Adipose tissue (tissue), 3 donors: Measurements from ENCODE around the gene TMEM212. TPM values are rescaled to one million over a fixed set of nuclear protein-coding genes. Genes with fewer than 3 reads are reported as not detected.
"Not testable (repeated sequence)": the region's sequence is repeated elsewhere in the genome, so short reads cannot be mapped to it uniquely, and the experiment has no call there.

Source experiments
- H3K27ac ChIP-seq: one replicate; pipeline ENCODE4 v1.5.1; 2013; ENCODE audit warnings: low read depth, low read length
- WGBS, 3 donors: extraction: QIAGEN DNeasy Blood & Tissue Kit; methylation state at CpG; one replicate each; pipeline ENCODE4 v1.1.7; 2013; 5-methylcytosine and 5-hydroxymethylcytosine counted together
- polyA plus RNA-seq, 3 donors: library from polyadenylated mRNA; stranded (reverse); fragments of 200-250 nt; gene quantifications; one replicate each; pipeline ENCODE4 v1.2.3, GENCODE V29; 2013
- donor health status: healthy with polysubstance abuse.
- donor health status: Bipolar disorder and iron deficiency.
- donor health status: healthy.

The TMEM212 gene
- polyA plus RNA-seq, 3 donors, result not detected

DNA sequence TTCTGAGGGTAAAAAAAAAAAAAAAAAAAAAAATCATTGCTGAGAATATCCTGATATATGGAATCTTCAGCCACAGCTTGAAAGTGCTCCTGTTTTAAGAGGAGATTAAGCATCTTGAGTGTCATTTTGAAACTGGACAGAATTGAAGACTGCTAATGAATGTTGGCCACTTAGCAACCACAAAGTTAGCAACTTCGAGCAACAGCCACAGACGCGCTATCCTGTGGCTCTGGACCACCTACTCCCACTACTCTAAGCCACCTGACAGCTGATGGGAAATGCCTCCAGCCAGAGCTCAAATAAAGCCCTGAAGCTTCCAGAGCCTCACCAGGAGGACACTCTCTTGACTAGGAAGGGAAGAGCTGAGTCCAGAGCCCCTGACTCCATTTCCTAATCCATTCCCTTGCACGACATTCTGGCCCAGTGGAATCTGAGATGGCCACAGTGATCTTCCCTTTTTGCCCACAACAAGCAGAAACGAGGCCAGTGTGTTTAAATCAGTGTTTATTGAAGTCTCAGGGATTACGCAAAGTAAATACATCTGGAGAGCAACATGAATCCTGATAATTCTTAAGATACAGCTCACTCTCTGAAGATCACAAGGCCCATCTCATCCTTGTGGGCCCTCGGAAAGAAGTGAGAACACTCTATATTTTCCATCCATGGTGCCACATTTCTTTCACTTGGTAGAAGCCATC is 58.6 kb downstream of the TMEM212 start:
- H3K27ac ChIP-seq, result no peak overlapping the region
- WGBS, 3 donors, result 85 to 87% (median 85%) methylated on average over 7 of the region's 7 CpGs

DNA sequence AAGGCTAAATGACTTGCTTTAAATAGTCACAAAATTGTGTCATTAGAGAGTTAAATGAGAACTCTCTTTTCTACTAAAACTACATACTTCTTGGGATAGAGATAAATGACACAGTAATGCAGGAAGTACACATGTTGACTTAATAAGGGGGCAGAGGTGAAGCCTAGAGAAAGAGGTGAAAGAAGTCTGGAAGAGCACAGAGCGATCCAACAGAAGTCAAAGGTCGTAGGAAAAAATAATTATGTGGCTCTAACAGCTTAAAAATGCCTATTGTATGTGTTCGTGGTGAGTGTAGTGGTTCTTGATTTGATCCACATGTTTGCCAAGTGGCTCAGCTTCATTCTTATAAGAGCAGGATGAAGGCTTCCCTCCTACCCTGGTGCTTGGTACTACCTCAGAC is 61.7 kb downstream of the TMEM212 start:
- WGBS, 3 donors, result 54 to 76% (median 72%) methylated on average over 3 of the region's 3 CpGs
- H3K27ac ChIP-seq, result no peak overlapping the region

DNA sequence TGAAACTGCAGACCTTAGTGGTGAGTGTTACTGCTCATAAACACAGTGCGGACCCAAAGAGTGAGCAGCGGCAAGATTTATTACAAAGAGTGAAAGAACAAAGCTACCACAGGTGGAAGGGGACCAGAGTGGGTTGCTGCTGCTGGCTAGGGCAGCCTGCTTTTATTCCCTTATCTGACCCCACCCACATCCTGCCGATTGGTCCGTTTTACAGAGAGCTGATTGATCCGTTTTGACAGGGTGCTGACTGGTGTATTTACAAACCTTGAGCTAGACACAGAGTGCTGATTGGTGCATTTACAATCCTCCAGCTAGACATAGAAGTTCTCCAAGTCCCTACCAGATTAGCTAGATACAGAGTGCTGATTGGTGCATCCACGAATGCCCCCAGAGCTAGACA is 63.4 kb downstream of the TMEM212 start:
- 90 to 95% (median 91%) methylated on average over 6 of the region's 6 CpGs for WGBS, 3 donors

DNA sequence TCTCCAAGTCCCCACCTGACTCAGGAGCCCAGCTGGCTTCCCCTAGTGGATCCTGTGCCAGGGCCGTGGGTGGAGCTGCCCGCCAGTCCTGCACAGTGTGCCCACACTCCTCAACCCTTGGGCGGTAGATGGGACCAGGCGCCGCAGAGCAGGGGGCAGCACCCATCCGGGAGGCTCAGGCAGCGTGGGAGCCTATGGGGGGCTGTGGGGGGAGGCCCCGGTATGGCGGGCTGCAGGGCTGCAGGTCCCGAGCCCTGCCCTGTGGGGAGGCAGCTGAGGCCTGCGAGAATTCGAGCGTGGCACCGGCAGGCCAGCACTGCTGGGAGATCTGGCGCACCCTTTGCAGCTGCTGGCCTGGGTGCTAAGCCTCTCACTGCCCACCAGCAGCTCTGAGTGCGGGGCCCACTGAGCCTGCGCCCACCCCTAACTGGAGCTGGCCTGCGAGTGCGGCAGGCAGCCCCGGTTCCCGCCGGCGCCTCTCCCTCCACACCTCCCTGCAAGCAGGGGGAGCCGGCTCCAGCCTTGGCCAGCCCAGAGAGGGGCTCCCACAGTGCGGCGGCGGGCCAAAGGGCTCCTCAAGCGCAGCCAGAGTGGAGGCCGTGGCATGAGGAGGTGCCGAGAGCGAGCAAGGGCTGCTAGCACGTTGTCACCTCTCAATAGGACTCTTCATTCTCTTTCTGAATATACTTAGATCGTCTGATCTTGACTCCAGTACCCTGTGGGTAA is 64.0 kb downstream of the TMEM212 start:
- 90 to 97% (median 97%) methylated on average over 30 to 33 of the region's 33 CpGs for WGBS, 3 donors

More for the DNA sequence above, 63.4 kb downstream of the TMEM212 start:
- not testable (repeated sequence) for H3K27ac ChIP-seq

DNA sequence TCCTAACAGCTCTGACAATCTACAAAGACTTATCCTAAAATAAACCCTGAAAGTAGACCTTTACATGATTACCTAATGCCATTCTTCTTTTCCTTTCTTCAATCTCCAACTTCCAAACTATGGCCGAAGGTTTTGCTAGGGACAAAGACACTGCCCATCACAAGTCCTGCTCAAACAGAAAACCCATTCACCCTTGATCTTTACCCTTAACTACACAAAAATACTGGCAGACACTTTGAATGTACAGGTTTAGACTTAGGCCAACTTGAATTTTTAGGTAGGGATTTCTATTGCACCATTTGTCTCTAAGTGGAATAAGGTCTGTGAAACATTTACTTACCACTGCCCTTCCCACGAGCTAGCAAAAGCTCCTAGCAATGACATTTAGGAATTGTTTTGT is 64.6 kb downstream of the TMEM212 start:
- H3K27ac ChIP-seq, result no peak overlapping the region

More for the DNA sequence above, 64.0 kb downstream of the TMEM212 start:
- H3K27ac ChIP-seq, result no peak overlapping the region

DNA sequence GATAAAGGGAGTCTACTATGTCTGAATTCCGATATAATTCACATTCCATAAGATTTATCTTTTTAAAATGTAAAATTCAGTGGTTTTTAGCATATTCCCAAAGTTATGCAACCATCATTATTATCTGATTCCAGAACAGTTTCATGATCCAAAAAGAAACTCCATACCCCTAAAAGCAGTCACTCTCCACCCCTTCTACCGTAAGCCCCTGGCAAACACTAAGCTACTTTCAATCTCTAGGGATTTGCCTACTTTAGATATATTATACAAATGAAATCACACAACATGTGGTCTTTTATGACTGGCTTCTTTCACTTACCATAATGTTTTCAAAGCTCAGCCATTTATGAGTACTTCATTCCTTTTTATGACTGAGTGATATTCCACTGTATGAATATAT is 65.6 kb downstream of the TMEM212 start:
- no peak overlapping the region for H3K27ac ChIP-seq
- WGBS, 3 donors, result 54 to 90% (median 65%) methylated on average over 2 of the region's 2 CpGs

More for the DNA sequence above, 64.6 kb downstream of the TMEM212 start:
- 73 to 95% (median 94%) methylated on average over 2 of the region's 2 CpGs for WGBS, 3 donors

Other genes starting within 250 kb of the TMEM212 start
- gene PLD1, start 32.9 kb upstream of the TMEM212 start, polyA plus RNA-seq, result 10 to 100 TPM in 2 of 3 donors, 1 to 10 TPM in 1; 5.4 to 11.9 (median 10.6) TPM
- gene FNDC3B, start 196.2 kb downstream of the TMEM212 start, polyA plus RNA-seq, result 10 to 100 TPM; 12.9 to 31.8 (median 29.6) TPM